Measurements from ENCODE around the gene TPP1.

Gene TPP1

GRCh38 chr11:6619004-6619745 lies at the start of gene TPP1:
TPP1 (minus strand) TSS chr11:6619422; CDS start chr11:6619400, 22 bp downstream.
- peak; percentile 97 for DNase-seq (ENCODE audit: low read depth)
- no peak for TF ChIP-seq CTCF (IDR thresholded peaks at IDR 0.05; ENCODE audit: low read length, missing control alignments)
- H3K4me3 ChIP-seq (replicated peaks; ENCODE audit: low read depth, low read length): peak within 1 kb of the TSS; percentile 85

- TF ChIP-seq CTCF (IDR thresholded peaks at IDR 0.05; ENCODE audit: low read length, missing control alignments): peak; percentile 58
- DNase-seq (ENCODE audit: low read depth): peak; percentile 58
- no peak overlapping the region for H3K4me3 ChIP-seq (replicated peaks; ENCODE audit: low read depth, low read length)
Measured at GRCh38 chr11:6667733-6668374, 48.6 kb upstream of the TPP1 start.

GRCh38 chr11:6666302-6667183 lies 47.3 kb upstream of the TPP1 start:
- no peak for TF ChIP-seq CTCF (IDR thresholded peaks at IDR 0.05; ENCODE audit: low read length, missing control alignments)
- no peak for DNase-seq (ENCODE audit: low read depth)
- no peak overlapping the region for H3K4me3 ChIP-seq (replicated peaks; ENCODE audit: low read depth, low read length)

GRCh38 chr11:6664551-6664950 lies 45.3 kb upstream of the TPP1 start:
- no peak overlapping the region for H3K4me3 ChIP-seq (replicated peaks; ENCODE audit: low read depth, low read length)
- no peak for TF ChIP-seq CTCF (IDR thresholded peaks at IDR 0.05; ENCODE audit: low read length, missing control alignments)
- no peak for DNase-seq (ENCODE audit: low read depth)

GRCh38 chr11:6663794-6664469 lies 44.7 kb upstream of the TPP1 start:
- TF ChIP-seq CTCF (IDR thresholded peaks at IDR 0.05; ENCODE audit: low read length, missing control alignments): no peak
- no peak overlapping the region for H3K4me3 ChIP-seq (replicated peaks; ENCODE audit: low read depth, low read length)
- no peak for DNase-seq (ENCODE audit: low read depth)

- no peak for TF ChIP-seq CTCF (IDR thresholded peaks at IDR 0.05; ENCODE audit: low read length, missing control alignments)
- no peak for DNase-seq (ENCODE audit: low read depth)
- H3K4me3 ChIP-seq (replicated peaks; ENCODE audit: low read depth, low read length): no peak overlapping the region
Measured at GRCh38 chr11:6660712-6661111, 41.5 kb upstream of the TPP1 start.

Data from fibroblast of pulmonary artery (primary cell).